Measurements from ENCODE around the gene PRPF8. TPM values are rescaled to one million over a fixed set of nuclear protein-coding genes. Genes with fewer than 3 reads are reported as not detected.

PRPF8 gene
- total and polyA plus RNA-seq, 3 experiments from 2014 or later = 209 to 447 (median 430) TPM

Other genes with a start within 250 kb of the PRPF8 start
- 10 to 100 TPM; 25.3 to 28.8 TPM for gene CRK, start 228.6 kb downstream of the PRPF8 start, total RNA-seq
- gene CRK, start 228.6 kb downstream of the PRPF8 start, polyA plus RNA-seq = 24.6 TPM
- 10 to 100 TPM; 36.6 to 36.9 TPM for gene MYO1C, start 192.2 kb downstream of the PRPF8 start, total RNA-seq
- 5.7 TPM for gene MYO1C, start 192.2 kb downstream of the PRPF8 start, polyA plus RNA-seq
- gene INPP5K, start 168.3 kb downstream of the PRPF8 start, total RNA-seq = 10 to 100 TPM; 29.5 to 31.9 TPM
- gene INPP5K, start 168.3 kb downstream of the PRPF8 start, polyA plus RNA-seq = 80.2 TPM
- gene PITPNA, start 122.1 kb downstream of the PRPF8 start, total RNA-seq = 10 to 100 TPM; 80.5 to 85.0 TPM
- 39.6 TPM for gene PITPNA, start 122.1 kb downstream of the PRPF8 start, polyA plus RNA-seq
- gene SLC43A2, start 56.0 kb downstream of the PRPF8 start, total RNA-seq = 10 to 100 TPM in 1 of 2 experiments, 1 to 10 TPM in 1; 9.0 to 10.2 TPM
- 1.6 TPM for gene SLC43A2, start 56.0 kb downstream of the PRPF8 start, polyA plus RNA-seq
- under 1 TPM; 0.71 to 0.94 TPM for gene SCARF1, start 39.1 kb downstream of the PRPF8 start, total RNA-seq
- gene SCARF1, start 39.1 kb downstream of the PRPF8 start, polyA plus RNA-seq = 0.39 TPM
- gene RILP, start 35.0 kb downstream of the PRPF8 start, total RNA-seq = 1 to 10 TPM; 2.1 to 3.0 TPM
- 3.7 TPM for gene RILP, start 35.0 kb downstream of the PRPF8 start, polyA plus RNA-seq
- under 1 TPM; 0.09 to 0.22 TPM for gene TLCD2, start 25.5 kb upstream of the PRPF8 start, total RNA-seq
- gene TLCD2, start 25.5 kb upstream of the PRPF8 start, polyA plus RNA-seq = 0.32 TPM
- gene WDR81, start 39.8 kb upstream of the PRPF8 start, total RNA-seq = 10 to 100 TPM; 21.1 to 23.7 TPM
- 20.4 TPM for gene WDR81, start 39.8 kb upstream of the PRPF8 start, polyA plus RNA-seq
- under 1 TPM; 0.13 to 0.33 TPM for gene SERPINF2, start 58.0 kb upstream of the PRPF8 start, total RNA-seq
- not detected for gene SERPINF2, start 58.0 kb upstream of the PRPF8 start, polyA plus RNA-seq
- gene SERPINF1, start 77.2 kb upstream of the PRPF8 start, total RNA-seq = 1 to 10 TPM; 1.2 to 2.1 TPM
- 2.4 TPM for gene SERPINF1, start 77.2 kb upstream of the PRPF8 start, polyA plus RNA-seq
- gene SMYD4, start 145.0 kb upstream of the PRPF8 start, total RNA-seq = 10 to 100 TPM; 18.7 to 20.1 TPM
- 16.4 TPM for gene SMYD4, start 145.0 kb upstream of the PRPF8 start, polyA plus RNA-seq
- 100 to 1,000 TPM; 168 to 192 TPM for gene RPA1, start 145.1 kb upstream of the PRPF8 start, total RNA-seq
- 92.3 TPM for gene RPA1, start 145.1 kb upstream of the PRPF8 start, polyA plus RNA-seq